HFFc6 (cell line): ENCODE data around the gene TNNI2. TPM values are rescaled to one million over a fixed set of nuclear protein-coding genes. Genes with fewer than 3 reads are reported as not detected.
"Not testable (repeated sequence)": the region's sequence is repeated elsewhere in the genome, so short reads cannot be mapped to it uniquely, and the experiment has no call there.

Experiments used
- DNase-seq: peaks from one replicate; pipeline ENCODE4 v3.0.0-alpha.2; 2018
- H3K27ac Mint-ChIP-seq: 2 replicates; pipeline ENCODE4 v1.8.0; 2020; ENCODE audit warnings: mild to moderate bottlenecking, mixed read lengths
- H3K27me3 Mint-ChIP-seq: 2 replicates; pipeline ENCODE4 v1.8.0; 2021; ENCODE audit warnings: mild to moderate bottlenecking, moderate library complexity, mixed read lengths; ENCODE audit not compliant: insufficient read depth
- H3K36me3 Mint-ChIP-seq: 2 replicates; pipeline ENCODE4 v1.8.0; 2021; ENCODE audit warnings: low read depth, mixed read lengths
- H3K4me1 Mint-ChIP-seq: 2 replicates; pipeline ENCODE4 v1.8.0; 2020; ENCODE audit warnings: low read depth, mixed read lengths
- H3K4me3 Mint-ChIP-seq: 2 replicates; pipeline ENCODE4 v1.8.0; 2020; ENCODE audit warnings: mild to moderate bottlenecking, moderate library complexity, mixed read lengths
- H3K9me3 Mint-ChIP-seq: 2 replicates; pipeline ENCODE4 v1.8.0; 2020; ENCODE audit warnings: mild to moderate bottlenecking, mixed read lengths
- total RNA-seq, 6 experiments: library from RNA; stranded (reverse); fragmentation: NEBNext Ultra II Directional; extraction: Animal tissue kit (Norgen Biotek cat#: 25700); gene quantifications; 2 replicates in 1 of 6; 3 replicates in 5 of 6; pipeline ENCODE4 v1.2.3, GENCODE V29; 2021
- TF ChIP-seq, protein P1 (sequence below): fragments of 200-600 bp; sonication (generic); IDR thresholded peaks from 2 replicates; pipeline ENCODE4 v1.5.0; 2021; ENCODE audit warnings: antibody characterized with exemption, mild to moderate bottlenecking

Gene TNNI2
- total RNA-seq, 6 experiments from 2014 or later, result not detected

DNA sequence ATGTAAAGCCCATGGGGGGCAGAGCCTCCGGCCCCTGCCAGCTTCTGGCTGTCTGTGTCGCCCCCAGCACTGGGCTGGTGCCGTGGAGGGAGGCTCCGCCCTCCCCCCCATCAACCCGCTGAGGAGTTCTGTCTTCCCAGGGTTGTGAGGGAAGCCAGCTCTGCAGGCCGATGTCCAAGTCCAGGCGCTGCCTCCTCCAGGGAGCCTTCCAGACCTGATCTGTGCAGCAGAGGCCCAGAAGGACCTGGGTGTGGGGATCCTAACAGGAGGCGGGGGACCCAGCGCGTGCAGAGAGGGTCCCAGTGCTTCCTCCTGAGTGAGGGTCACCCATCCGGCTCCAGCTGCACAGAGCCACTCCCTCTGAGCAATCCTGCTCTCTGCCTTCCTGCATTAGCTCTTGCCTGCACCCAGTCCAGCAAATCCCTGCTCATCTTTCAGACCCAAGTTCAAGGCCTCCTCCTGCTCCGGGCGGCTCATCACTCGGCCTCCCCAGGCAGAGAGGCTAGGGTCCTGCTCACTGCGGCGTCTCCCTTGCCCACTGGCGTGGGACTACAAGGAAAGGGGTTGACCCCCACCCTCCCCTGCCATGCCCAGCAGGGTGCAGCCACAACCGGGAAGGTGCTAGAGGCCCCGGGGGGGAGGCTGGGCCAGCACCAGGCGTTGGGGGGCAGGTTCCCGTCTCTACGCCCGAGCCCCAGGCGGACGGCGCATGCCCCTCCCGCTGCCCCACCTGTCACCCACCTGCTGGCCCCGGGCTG, 36.5 kb downstream of the TNNI2 start:
- TF ChIP-seq, protein P1, sequence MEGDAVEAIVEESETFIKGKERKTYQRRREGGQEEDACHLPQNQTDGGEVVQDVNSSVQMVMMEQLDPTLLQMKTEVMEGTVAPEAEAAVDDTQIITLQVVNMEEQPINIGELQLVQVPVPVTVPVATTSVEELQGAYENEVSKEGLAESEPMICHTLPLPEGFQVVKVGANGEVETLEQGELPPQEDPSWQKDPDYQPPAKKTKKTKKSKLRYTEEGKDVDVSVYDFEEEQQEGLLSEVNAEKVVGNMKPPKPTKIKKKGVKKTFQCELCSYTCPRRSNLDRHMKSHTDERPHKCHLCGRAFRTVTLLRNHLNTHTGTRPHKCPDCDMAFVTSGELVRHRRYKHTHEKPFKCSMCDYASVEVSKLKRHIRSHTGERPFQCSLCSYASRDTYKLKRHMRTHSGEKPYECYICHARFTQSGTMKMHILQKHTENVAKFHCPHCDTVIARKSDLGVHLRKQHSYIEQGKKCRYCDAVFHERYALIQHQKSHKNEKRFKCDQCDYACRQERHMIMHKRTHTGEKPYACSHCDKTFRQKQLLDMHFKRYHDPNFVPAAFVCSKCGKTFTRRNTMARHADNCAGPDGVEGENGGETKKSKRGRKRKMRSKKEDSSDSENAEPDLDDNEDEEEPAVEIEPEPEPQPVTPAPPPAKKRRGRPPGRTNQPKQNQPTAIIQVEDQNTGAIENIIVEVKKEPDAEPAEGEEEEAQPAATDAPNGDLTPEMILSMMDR, result no peak
- no peak overlapping the region for H3K27ac Mint-ChIP-seq
- no peaks in the 10 kb centered on the region for H3K36me3 Mint-ChIP-seq
- no peaks in the 10 kb centered on the region for H3K9me3 Mint-ChIP-seq
- peaks cover 2% of the 10 kb centered on the region for H3K27me3 Mint-ChIP-seq
- no peak for DNase-seq
- H3K4me1 Mint-ChIP-seq, result no peaks in the 10 kb centered on the region
- H3K4me3 Mint-ChIP-seq, result no peak overlapping the region

DNA sequence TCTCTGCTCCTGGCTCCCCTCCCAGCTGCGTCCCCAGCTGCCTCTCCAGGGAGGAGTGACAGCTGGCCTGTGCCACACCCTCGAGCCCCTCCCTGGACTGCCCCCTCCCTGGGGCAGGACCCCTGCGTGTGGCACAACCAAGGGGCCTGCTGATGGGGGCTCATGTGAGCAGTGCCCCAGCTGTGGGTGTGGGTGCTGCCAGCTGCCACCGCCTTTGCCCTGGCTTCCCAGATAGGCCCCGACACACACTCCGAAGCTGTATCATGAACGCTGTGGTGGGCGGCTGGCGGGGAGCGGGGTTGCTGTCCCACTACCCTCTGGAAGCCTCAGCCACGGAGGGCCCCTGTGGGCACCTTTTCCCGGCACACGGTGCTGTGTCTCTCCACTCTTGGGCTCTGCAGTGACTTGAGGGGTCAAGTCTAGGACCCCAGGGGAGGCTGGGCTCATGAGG, 37.1 kb downstream of the TNNI2 start:
- not testable (repeated sequence) for H3K4me1 Mint-ChIP-seq

DNA sequence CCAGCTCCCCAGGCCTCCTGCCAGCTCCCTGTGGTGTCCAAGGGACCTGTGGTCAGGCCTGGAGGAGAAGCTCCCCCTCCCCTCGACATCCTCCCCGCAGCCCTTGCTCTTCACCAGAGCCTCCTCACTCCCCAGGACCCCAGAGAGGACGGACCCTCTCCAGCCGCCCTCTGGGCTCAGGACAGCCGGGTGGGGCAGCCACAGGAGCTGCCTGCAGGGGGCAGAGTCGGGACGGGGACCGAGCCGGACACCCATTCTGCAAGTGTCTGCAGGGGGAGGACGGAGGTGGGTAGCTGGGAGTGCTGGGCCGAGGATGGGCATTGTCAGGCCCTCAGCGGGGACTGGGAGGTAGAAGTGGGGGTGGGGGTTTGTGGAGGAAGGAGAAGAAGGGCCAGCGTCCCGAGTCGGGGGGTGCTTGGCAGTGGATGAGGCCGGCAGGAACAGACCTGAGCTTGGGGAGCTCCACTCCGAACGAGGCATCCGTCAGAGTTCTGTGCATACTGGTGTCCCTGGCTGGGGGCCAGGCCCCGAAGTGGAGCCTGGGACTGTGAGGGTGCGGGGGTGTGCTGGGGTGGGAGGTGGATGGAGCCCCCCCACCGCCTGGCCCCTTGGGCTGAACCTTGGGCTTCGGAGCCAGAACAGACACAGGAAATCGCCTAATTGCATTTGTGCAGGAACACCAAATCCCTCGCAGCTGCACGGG, 37.7 kb downstream of the TNNI2 start:
- H3K36me3 Mint-ChIP-seq, result no peaks in the 10 kb centered on the region
- peak overlapping the region; percentile 49; the same call in 1 of the 2 replicates for H3K4me3 Mint-ChIP-seq
- H3K9me3 Mint-ChIP-seq, result no peaks in the 10 kb centered on the region
- peaks cover 2% of the 10 kb centered on the region; the same call in 1 of the 2 replicates for H3K27me3 Mint-ChIP-seq
- no peak overlapping the region for H3K27ac Mint-ChIP-seq
- no peaks in the 10 kb centered on the region for H3K4me1 Mint-ChIP-seq
- TF ChIP-seq, protein P1, result peak; percentile 77
- DNase-seq, result no peak

More for the DNA sequence above, 37.1 kb downstream of the TNNI2 start:
- not testable (repeated sequence) for H3K27me3 Mint-ChIP-seq, DNase-seq, H3K9me3 Mint-ChIP-seq, H3K27ac Mint-ChIP-seq, H3K36me3 Mint-ChIP-seq, H3K4me3 Mint-ChIP-seq

DNA sequence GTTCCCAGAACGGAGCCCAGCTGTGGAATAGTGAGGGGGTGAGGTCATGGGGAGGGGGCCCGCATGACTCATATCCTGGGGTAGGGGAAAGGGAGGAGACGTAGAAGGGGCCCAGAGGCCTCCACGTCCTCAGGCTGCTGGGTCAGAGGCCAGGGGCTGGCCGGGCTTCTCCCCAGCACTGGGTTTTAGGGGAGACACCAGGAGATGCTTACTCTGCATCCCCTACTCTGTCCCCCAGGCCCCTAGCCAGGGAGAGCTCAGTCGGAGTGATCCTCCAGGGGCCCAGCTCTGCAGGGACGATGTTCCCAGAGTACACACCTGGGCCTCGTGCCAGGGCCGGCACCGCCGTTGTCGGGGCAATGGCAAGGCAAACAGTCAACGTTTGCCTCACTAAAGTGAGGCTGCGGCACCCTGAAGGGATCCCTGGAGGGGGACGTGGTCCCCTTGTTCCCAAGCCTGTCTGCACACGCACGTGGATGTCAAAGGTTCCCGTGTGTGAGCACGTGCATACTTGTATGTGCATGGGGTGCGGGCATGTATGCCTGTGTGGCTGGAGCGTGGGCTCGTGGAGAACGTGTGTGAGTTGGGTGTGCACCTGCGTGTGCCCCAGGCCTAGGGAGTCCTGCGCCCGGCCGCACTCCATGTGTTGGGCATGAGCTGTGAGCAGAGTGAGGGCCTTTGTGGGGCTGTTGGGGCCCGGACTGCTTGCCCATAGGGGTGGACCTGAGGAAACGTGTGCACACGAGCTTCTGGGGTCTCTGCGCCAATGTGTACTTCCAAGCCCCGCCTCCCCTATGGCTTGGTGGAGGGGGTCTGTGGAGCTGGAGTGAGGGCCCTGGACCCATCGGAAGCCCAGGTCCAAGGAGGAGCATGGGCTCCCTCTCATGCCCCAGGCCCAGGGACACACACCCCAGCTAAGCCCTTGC, 38.7 kb downstream of the TNNI2 start:
- H3K4me1 Mint-ChIP-seq, result no peaks in the 10 kb centered on the region
- no peaks in the 10 kb centered on the region for H3K36me3 Mint-ChIP-seq
- H3K9me3 Mint-ChIP-seq, result no peaks in the 10 kb centered on the region
- H3K27me3 Mint-ChIP-seq, result peaks cover 2% of the 10 kb centered on the region; the same call in 1 of the 2 replicates
- TF ChIP-seq, protein P1, result no peak
- H3K4me3 Mint-ChIP-seq, result no peak overlapping the region
- no peak overlapping the region for H3K27ac Mint-ChIP-seq
- no peak for DNase-seq

GRCh38 chr11:1878137-1879031, 39.6 kb downstream of the TNNI2 start:
- no peak overlapping the region for H3K27ac Mint-ChIP-seq
- H3K4me1 Mint-ChIP-seq, result no peaks in the 10 kb centered on the region
- peaks cover 2% of the 10 kb centered on the region; the same call in 1 of the 2 replicates for H3K27me3 Mint-ChIP-seq
- no peaks in the 10 kb centered on the region for H3K36me3 Mint-ChIP-seq
- TF ChIP-seq, protein P1, result no peak
- no peak for DNase-seq
- H3K9me3 Mint-ChIP-seq, result no peaks in the 10 kb centered on the region
- no peak overlapping the region for H3K4me3 Mint-ChIP-seq
